T-helper 17 cell (primary cell): ENCODE measurements around the gene IL11. TPM values are rescaled to one million over a fixed set of nuclear protein-coding genes. Genes with fewer than 3 reads are reported as not detected.

Experiments used
- total RNA-seq, 4 donors: library from RNA in 2 of 4; stranded (reverse) in 2 of 4; gene quantifications; one replicate each; pipeline ENCODE4 v1.2.3 and lab custom pipeline; 2022 to 2026

IL11 gene
- total RNA-seq, 2 donors from 2014 or later: 0.25 to 0.89 TPM

Other genes starting within 250 kb of the IL11 start
- under 1 TPM in 1 of 2 donors, not detected in 1; 0.52 TPM for gene TNNT1, start 221.3 kb downstream of the IL11 start, total RNA-seq
- gene TNNI3, start 212.7 kb downstream of the IL11 start, total RNA-seq: not detected
- not detected for gene DNAAF3, start 203.8 kb downstream of the IL11 start, total RNA-seq
- gene SYT5, start 190.2 kb downstream of the IL11 start, total RNA-seq: 1 to 10 TPM; 3.8 to 4.3 TPM
- gene PTPRH, start 161.0 kb downstream of the IL11 start, total RNA-seq: not detected
- 10 to 100 TPM; 12.4 to 12.8 TPM for gene TMEM86B, start 141.7 kb downstream of the IL11 start, total RNA-seq
- gene PPP6R1, start 111.4 kb downstream of the IL11 start, total RNA-seq: 100 to 1,000 TPM; 183 to 186 TPM
- 10 to 100 TPM; 19.1 to 23.1 TPM for gene HSPBP1, start 90.4 kb downstream of the IL11 start, total RNA-seq
- gene BRSK1, start 86.5 kb downstream of the IL11 start, total RNA-seq: 1 to 10 TPM; 3.0 to 7.4 TPM
- gene TMEM150B, start 45.1 kb downstream of the IL11 start, total RNA-seq: under 1 TPM in 1 of 2 donors, not detected in 1; 0.75 TPM
- 100 to 1,000 TPM in 1 of 2 donors, 10 to 100 TPM in 1; 66.6 to 103 TPM for gene KMT5C, start 30.6 kb downstream of the IL11 start, total RNA-seq
- 1 to 10 TPM in 1 of 2 donors, under 1 TPM in 1; 0.62 to 1.4 TPM for gene COX6B2, start 15.7 kb downstream of the IL11 start, total RNA-seq
- gene GARIN5B, start 7.2 kb downstream of the IL11 start, total RNA-seq: under 1 TPM in 1 of 2 donors, not detected in 1; 0.07 TPM
- not detected for gene TMEM190, start 6.4 kb upstream of the IL11 start, total RNA-seq
- gene TMEM238, start 13.8 kb upstream of the IL11 start, total RNA-seq: 10 to 100 TPM; 14.6 to 19.5 TPM
- gene RPL28, start 15.5 kb upstream of the IL11 start, total RNA-seq: 1,000 to 10,000 TPM; 3,164 to 3,616 TPM
- 10 to 100 TPM; 64.6 to 78.1 TPM for gene UBE2S, start 37.3 kb upstream of the IL11 start, total RNA-seq
- gene SHISA7, start 72.8 kb upstream of the IL11 start, total RNA-seq: not detected
- gene ISOC2, start 91.2 kb upstream of the IL11 start, total RNA-seq: 1 to 10 TPM; 6.5 to 7.2 TPM
- gene C19orf85, start 94.3 kb upstream of the IL11 start, total RNA-seq: not detected
- gene ZNF628, start 106.2 kb upstream of the IL11 start, total RNA-seq: 10 to 100 TPM; 19.4 to 25.5 TPM
- gene NAT14, start 114.7 kb upstream of the IL11 start, total RNA-seq: 10 to 100 TPM in 1 of 2 donors, 1 to 10 TPM in 1; 9.1 to 11.9 TPM
- under 1 TPM; 0.08 to 0.47 TPM for gene SSC5D, start 118.0 kb upstream of the IL11 start, total RNA-seq
- not detected for gene SBK2, start 166.7 kb upstream of the IL11 start, total RNA-seq
- gene SBK3, start 175.1 kb upstream of the IL11 start, total RNA-seq: not detected
- gene ZNF579, start 210.4 kb upstream of the IL11 start, total RNA-seq: 1 to 10 TPM; 5.9 to 6.2 TPM
- gene FIZ1, start 229.1 kb upstream of the IL11 start, total RNA-seq: 10 to 100 TPM in 1 of 2 donors, 1 to 10 TPM in 1; 9.2 to 10.7 TPM
- gene ZNF524, start 229.8 kb upstream of the IL11 start, total RNA-seq: 10 to 100 TPM; 16.6 to 17.0 TPM
- gene ZNF865, start 235.2 kb upstream of the IL11 start, total RNA-seq: 10 to 100 TPM; 12.6 to 12.8 TPM